ENCODE data around the gene MPV17L.
A peak's percentile ranks its signal among the peaks of the same experiment; 100 is the strongest.

MPV17L gene

GRCh38 chr16:15434425-15435215 is 39.1 kb downstream of the MPV17L start, which contains the start of gene BMERB1:
Gene BMERB1, plus strand, starts transcription at chr16:15434588. Its CDS starts 66 bp downstream, at chr16:15434654.
- no peak within 1 kb of the TSS for H3K27ac ChIP-seq (ENCODE audit: poor library complexity, severe bottlenecking)
- peak; percentile 74 for DNase-seq (ENCODE audit: low spot score)
- peaks cover 3% of the 10 kb centered on the region for H3K4me1 ChIP-seq (ENCODE audit: insufficient read depth, poor library complexity, severe bottlenecking)
- no peaks in the 10 kb centered on the region for H3K9me3 ChIP-seq (ENCODE audit: severe bottlenecking)
- peak; percentile 81 for ATAC-seq (ENCODE audit: low read depth)
- no peaks in the 10 kb centered on the region for H3K27me3 ChIP-seq (ENCODE audit: insufficient read depth, poor library complexity, severe bottlenecking)
- peak within 1 kb of the TSS; percentile 49 for H3K4me3 ChIP-seq (ENCODE audit: severe bottlenecking)
- no peak for TF ChIP-seq CTCF (IDR thresholded peaks at IDR 0.05; ENCODE audit: poor library complexity, severe bottlenecking)
- H3K36me3 ChIP-seq (ENCODE audit: low read depth), result no peaks in the 10 kb centered on the region

- Histone ChIP-seq H3K9me3 (ENCODE audit: severe bottlenecking) (no peaks in the 10 kb centered on the region), H3K4me3 (ENCODE audit: severe bottlenecking) (peak overlapping the region; percentile 49), H3K4me1 (ENCODE audit: insufficient read depth, poor library complexity, severe bottlenecking) (peaks cover 7% of the 10 kb centered on the region), H3K27me3 (ENCODE audit: insufficient read depth, poor library complexity, severe bottlenecking) (no peaks in the 10 kb centered on the region), H3K36me3 (ENCODE audit: low read depth) (no peaks in the 10 kb centered on the region), H3K27ac (ENCODE audit: poor library complexity, severe bottlenecking) (no peak overlapping the region)
- ATAC-seq (ENCODE audit: low read depth) (peak; percentile 26; the same call in 2 of the 3 replicates), DNase-seq (ENCODE audit: low spot score) (no peak)
- peak; percentile 35 for TF ChIP-seq CTCF (IDR thresholded peaks at IDR 0.05; ENCODE audit: poor library complexity, severe bottlenecking)
Measured at GRCh38 chr16:15435216-15435864, 39.8 kb downstream of the MPV17L start.

- no peaks in the 10 kb centered on the region for H3K27me3 ChIP-seq (ENCODE audit: insufficient read depth, poor library complexity, severe bottlenecking)
- ATAC-seq (ENCODE audit: low read depth), result no peak
- H3K27ac ChIP-seq (ENCODE audit: poor library complexity, severe bottlenecking), result peak overlapping the region; percentile 48
- DNase-seq (ENCODE audit: low spot score), result no peak
- peaks cover 19% of the 10 kb centered on the region for H3K4me1 ChIP-seq (ENCODE audit: insufficient read depth, poor library complexity, severe bottlenecking)
- no peaks in the 10 kb centered on the region for H3K36me3 ChIP-seq (ENCODE audit: low read depth)
- no peak overlapping the region for H3K4me3 ChIP-seq (ENCODE audit: severe bottlenecking)
- no peaks in the 10 kb centered on the region for H3K9me3 ChIP-seq (ENCODE audit: severe bottlenecking)
- TF ChIP-seq CTCF (IDR thresholded peaks at IDR 0.05; ENCODE audit: poor library complexity, severe bottlenecking), result no peak
Measured at GRCh38 chr16:15439102-15439501, 43.5 kb downstream of the MPV17L start.

GRCh38 chr16:15439521-15439920 is 44.0 kb downstream of the MPV17L start:
- H3K4me3 ChIP-seq (ENCODE audit: severe bottlenecking), result no peak overlapping the region
- peaks cover 19% of the 10 kb centered on the region for H3K4me1 ChIP-seq (ENCODE audit: insufficient read depth, poor library complexity, severe bottlenecking)
- ATAC-seq (ENCODE audit: low read depth) (no peak), DNase-seq (ENCODE audit: low spot score) (no peak)
- H3K36me3 ChIP-seq (ENCODE audit: low read depth), result no peaks in the 10 kb centered on the region
- H3K27me3 ChIP-seq (ENCODE audit: insufficient read depth, poor library complexity, severe bottlenecking), result no peaks in the 10 kb centered on the region
- peak overlapping the region; percentile 48 for H3K27ac ChIP-seq (ENCODE audit: poor library complexity, severe bottlenecking)
- TF ChIP-seq CTCF (IDR thresholded peaks at IDR 0.05; ENCODE audit: poor library complexity, severe bottlenecking), result no peak
- no peaks in the 10 kb centered on the region for H3K9me3 ChIP-seq (ENCODE audit: severe bottlenecking)

Measured in RWPE2 (cell line).